SK-N-SH treated with all-trans-retinoic acid at 6 μM for 48 hours (cell line): ENCODE data around the gene PLN.

ENCODE experiments used
- ATAC-seq: fragments of 200-7000 bp; cut with Tn5 transposase; 3 replicates; pipeline ENCODE4 v1.9.1; 2020; ENCODE audit warnings: mild to moderate bottlenecking, moderate library complexity
- ARNTL ChIP-seq: fragments of 450-650 bp; formaldehyde crosslinking; IDR thresholded peaks from 2 replicates; pipeline ENCODE4 v1.5.0; 2020; ENCODE audit warnings: low read depth, mild to moderate bottlenecking, moderate library complexity, borderline replicate concordance
- BACH2 ChIP-seq: fragments of 250-450 bp; sonication (Bioruptor Pico); IDR thresholded peaks from 2 replicates; pipeline ENCODE4 v1.9.0; 2021; ENCODE audit warnings: mild to moderate bottlenecking, borderline replicate concordance
- CSDC2 ChIP-seq: fragments of 250-450 bp; sonication (Bioruptor Pico); IDR thresholded peaks from 2 replicates; pipeline ENCODE4 v1.5.0; 2020; ENCODE audit warnings: mild to moderate bottlenecking, moderate library complexity
- ESRRG ChIP-seq: fragments of 250-450 bp; sonication (Bioruptor Pico); IDR thresholded peaks from 2 replicates; pipeline ENCODE4 v1.6.1; 2021; ENCODE audit warnings: mild to moderate bottlenecking
- GLIS3 ChIP-seq: fragments of 250-450 bp; sonication (Bioruptor Pico); IDR thresholded peaks from 2 replicates; pipeline ENCODE4 v1.5.0; 2020; ENCODE audit warnings: mild to moderate bottlenecking, moderate library complexity
- ISL1 ChIP-seq: fragments of 250-450 bp; sonication (Bioruptor Pico); IDR thresholded peaks from 2 replicates; pipeline ENCODE4 v2.1.2; 2022; ENCODE audit warnings: mild to moderate bottlenecking, moderate library complexity
- OSR1 ChIP-seq: fragments of 250-450 bp; sonication (Bioruptor Pico); IDR thresholded peaks from 2 replicates; pipeline ENCODE4 v1.8.0; 2022; ENCODE audit warnings: moderate library complexity, mild to moderate bottlenecking, inconsistent platforms
- RARB ChIP-seq: fragments of 250-450 bp; sonication (Bioruptor Pico); IDR thresholded peaks from 2 replicates; pipeline ENCODE4 v1.8.0; 2021; ENCODE audit warnings: mild to moderate bottlenecking, moderate library complexity
- SNAI2 ChIP-seq: fragments of 250-450 bp; sonication (Bioruptor Pico); IDR thresholded peaks from 2 replicates; pipeline ENCODE4 v1.5.0; 2020; ENCODE audit warnings: mild to moderate bottlenecking, moderate library complexity
- TCF4 ChIP-seq: fragments of 250-450 bp; sonication (Bioruptor Pico); IDR thresholded peaks from 2 replicates; pipeline ENCODE4 v1.8.0; 2021; ENCODE audit warnings: mild to moderate bottlenecking, moderate library complexity, borderline replicate concordance
- TOX ChIP-seq: fragments of 250-450 bp; sonication (Bioruptor Pico); IDR thresholded peaks from 2 replicates; pipeline ENCODE4 v1.8.0; 2021; ENCODE audit warnings: mild to moderate bottlenecking, moderate library complexity, borderline replicate concordance
- ZC3H10 ChIP-seq: fragments of 250-450 bp; sonication (Bioruptor Pico); IDR thresholded peaks from 2 replicates; pipeline ENCODE4 v1.5.1; 2021; ENCODE audit warnings: mild to moderate bottlenecking, moderate library complexity
- ZFP3 ChIP-seq: fragments of 250-450 bp; sonication (Bioruptor Pico); IDR thresholded peaks from 2 replicates; pipeline ENCODE4 v1.5.0; 2020; ENCODE audit warnings: mild to moderate bottlenecking, moderate library complexity
- ZFP30 ChIP-seq: fragments of 450-650 bp; formaldehyde crosslinking; IDR thresholded peaks from 2 replicates; pipeline ENCODE4 v1.5.0; 2022; ENCODE audit warnings: mild to moderate bottlenecking, moderate library complexity
- ZNF565 ChIP-seq: fragments of 450-650 bp; formaldehyde crosslinking; conservative IDR thresholded peaks from 2 replicates; pipeline ENCODE4 v1.5.0; 2020; ENCODE audit warnings: low read depth, mild to moderate bottlenecking, moderate library complexity
- ZNF70 ChIP-seq: fragments of 450-650 bp; formaldehyde crosslinking; IDR thresholded peaks from 2 replicates; pipeline ENCODE4 v1.5.0; 2020; ENCODE audit warnings: mild to moderate bottlenecking, moderate library complexity
- ZNF8 ChIP-seq: fragments of 450-650 bp; formaldehyde crosslinking; IDR thresholded peaks from 2 replicates; pipeline ENCODE4 v1.5.0; 2020; ENCODE audit warnings: mild to moderate bottlenecking, moderate library complexity
- TF ChIP-seq, protein P1 (sequence below): fragments of 250-450 bp; sonication (Bioruptor Pico); IDR thresholded peaks from 2 replicates; pipeline ENCODE4 v1.8.0; 2020; ENCODE audit warnings: mild to moderate bottlenecking, moderate library complexity, borderline replicate concordance
- TF ChIP-seq, protein P2 (sequence below): fragments of 250-450 bp; sonication (Bioruptor Pico); IDR thresholded peaks from 2 replicates; pipeline ENCODE4 v1.5.1; 2021; ENCODE audit warnings: mild to moderate bottlenecking, moderate library complexity
- TF ChIP-seq, protein P3 (sequence below): fragments of 250-450 bp; sonication (Bioruptor Pico); IDR thresholded peaks from 2 replicates; pipeline ENCODE4 v1.5.1; 2020; ENCODE audit warnings: low read depth, mild to moderate bottlenecking, moderate library complexity
- TF ChIP-seq, protein P4 (sequence below): fragments of 250-450 bp; sonication (Bioruptor Pico); IDR thresholded peaks from 2 replicates; pipeline ENCODE4 v1.5.0; 2020; ENCODE audit warnings: mild to moderate bottlenecking, moderate library complexity

The PLN gene

DNA sequence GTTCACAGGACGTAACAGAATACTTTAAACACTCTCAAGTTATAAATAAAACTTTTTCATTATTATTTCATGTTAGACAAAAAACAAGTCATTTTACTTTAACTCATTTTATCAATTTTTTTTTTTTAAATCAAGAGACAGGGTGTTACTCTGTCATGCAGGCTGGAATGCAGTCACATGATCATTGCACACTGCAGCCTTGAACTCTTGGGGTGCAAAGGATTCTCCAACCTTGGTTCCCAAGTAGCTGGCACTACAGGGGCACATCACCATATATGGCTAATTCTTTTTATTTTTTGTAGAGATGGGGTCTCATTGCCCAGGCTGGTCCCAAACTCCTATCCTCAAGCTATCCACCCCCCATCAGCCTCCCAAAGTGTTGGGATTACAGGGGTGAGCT is 14.2 kb downstream of the PLN start:
- no peak for ATAC-seq
- TF ChIP-seq ZFP3 (CRISPR knock-in tag) (no peak), SNAI2 (CRISPR knock-in tag) (no peak), ISL1 (CRISPR knock-in tag) (no peak), ZC3H10 (CRISPR knock-in tag) (no peak), ZNF8 (CRISPR knock-in tag) (no peak), GLIS3 (no peak), TCF4 (CRISPR knock-in tag) (no peak), BACH2 (no peak), ZFP30 (CRISPR knock-in tag) (no peak), TOX (no peak), ESRRG (no peak)
- TF ChIP-seq, protein P1, sequence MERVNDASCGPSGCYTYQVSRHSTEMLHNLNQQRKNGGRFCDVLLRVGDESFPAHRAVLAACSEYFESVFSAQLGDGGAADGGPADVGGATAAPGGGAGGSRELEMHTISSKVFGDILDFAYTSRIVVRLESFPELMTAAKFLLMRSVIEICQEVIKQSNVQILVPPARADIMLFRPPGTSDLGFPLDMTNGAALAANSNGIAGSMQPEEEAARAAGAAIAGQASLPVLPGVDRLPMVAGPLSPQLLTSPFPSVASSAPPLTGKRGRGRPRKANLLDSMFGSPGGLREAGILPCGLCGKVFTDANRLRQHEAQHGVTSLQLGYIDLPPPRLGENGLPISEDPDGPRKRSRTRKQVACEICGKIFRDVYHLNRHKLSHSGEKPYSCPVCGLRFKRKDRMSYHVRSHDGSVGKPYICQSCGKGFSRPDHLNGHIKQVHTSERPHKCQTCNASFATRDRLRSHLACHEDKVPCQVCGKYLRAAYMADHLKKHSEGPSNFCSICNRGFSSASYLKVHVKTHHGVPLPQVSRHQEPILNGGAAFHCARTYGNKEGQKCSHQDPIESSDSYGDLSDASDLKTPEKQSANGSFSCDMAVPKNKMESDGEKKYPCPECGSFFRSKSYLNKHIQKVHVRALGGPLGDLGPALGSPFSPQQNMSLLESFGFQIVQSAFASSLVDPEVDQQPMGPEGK (CRISPR knock-in tag): no peak
- TF ChIP-seq, all 23 proteins: peak for 0

DNA sequence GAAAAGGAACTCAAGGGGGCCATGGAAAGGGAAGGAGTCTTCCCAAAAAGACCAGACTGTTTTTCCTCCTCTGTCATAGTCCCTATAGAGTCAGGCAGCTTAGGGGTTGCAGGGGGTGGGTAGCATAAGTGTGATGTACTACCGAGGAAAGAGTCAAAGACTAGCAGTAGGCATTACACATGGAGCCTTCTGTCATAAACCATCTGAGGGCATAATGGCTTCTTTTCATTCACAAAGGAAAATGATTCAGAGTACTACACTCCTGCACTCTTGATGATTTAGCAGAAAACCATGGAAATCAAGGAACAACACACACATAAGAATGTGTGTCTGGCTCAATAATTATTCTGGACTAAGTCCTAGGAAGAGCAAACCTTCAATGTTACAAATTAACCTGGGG is 14.9 kb downstream of the PLN start:
- peak; percentile 42; the same call in 2 of the 3 replicates for ATAC-seq
- TF ChIP-seq ISL1 (CRISPR knock-in tag) (peak; percentile 27; the same call in 1 of the 2 replicates), ZNF565 (no peak)

DNA sequence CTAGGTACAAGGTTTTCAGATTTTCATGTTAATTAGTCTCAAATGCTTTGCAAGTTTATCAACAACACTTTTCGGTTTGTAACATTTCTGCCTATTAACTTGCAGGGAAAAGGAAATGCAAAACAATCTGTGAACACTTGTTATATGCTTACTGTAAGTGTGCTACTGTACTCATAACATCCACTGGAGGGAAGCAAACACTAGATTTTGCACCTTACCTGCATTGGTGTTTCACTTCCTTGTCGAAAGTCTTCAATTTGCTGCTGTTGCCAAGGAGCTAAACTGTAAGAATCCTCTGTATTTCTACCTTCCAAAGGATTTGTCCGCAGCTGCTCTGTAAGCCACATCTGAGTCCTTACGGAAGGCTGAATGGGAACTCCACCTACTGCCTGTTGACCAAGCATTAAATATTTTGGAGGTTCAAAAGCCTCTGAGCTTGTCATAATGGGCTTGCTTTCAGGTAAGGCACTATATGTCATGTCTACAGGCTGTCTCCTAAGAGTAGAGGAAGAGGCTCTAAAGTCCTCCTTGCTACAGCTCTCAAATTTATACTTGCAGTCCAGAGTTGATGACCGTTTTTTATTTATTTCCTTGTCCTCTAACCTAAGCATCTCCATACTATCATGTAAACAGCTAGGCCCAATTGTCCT is 17.3 kb downstream of the PLN start:
- ATAC-seq: peak; percentile 79
- TF ChIP-seq BACH2: no peak
- no peak for TF ChIP-seq ARNTL
- TF ChIP-seq GLIS3: no peak
- TF ChIP-seq OSR1 (CRISPR knock-in tag): no peak
- TF ChIP-seq, all 23 proteins: peak for 0

DNA sequence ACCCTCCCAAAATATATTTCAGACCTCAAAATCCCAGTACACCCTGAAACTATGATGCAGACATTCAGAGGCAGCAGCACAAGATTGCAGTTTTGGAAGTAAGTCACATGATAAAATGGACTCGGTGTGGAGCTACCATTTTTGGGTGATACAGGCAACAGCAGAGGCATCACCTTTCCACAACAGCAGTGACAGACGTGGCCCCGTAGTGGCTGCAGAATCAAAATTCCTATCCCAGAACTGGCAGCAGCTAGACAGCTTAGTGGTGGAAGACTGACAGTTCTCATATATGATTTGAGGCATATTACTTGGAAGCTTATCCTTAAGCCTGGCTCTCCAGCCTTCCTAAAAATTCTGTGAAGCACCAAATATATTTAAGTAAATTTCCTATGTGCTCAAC is 19.9 kb downstream of the PLN start:
- no peak for TF ChIP-seq RARB
- ATAC-seq: no peak

DNA sequence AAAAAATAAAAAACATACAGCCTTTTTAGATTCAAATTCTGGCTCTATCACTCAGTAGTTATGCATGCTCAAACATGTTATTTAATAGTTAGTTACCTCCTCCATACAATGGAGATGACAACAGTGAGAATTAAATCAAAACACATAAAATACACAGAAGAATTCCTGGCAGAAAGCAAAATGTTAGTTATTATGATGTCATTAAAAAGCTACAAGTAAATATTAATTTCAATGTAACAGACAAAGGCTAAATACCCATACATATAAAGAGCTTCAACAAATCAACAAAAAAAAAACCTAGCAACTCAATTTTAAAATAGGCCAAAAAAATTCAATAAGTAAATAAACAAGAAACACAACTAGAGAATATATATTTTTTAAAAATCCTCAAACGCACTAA is 21.4 kb downstream of the PLN start:
- TF ChIP-seq TCF4 (CRISPR knock-in tag) (no peak), GLIS3 (no peak), CSDC2 (CRISPR knock-in tag) (no peak), ZNF8 (CRISPR knock-in tag) (no peak), ARNTL (no peak), ZFP3 (CRISPR knock-in tag) (no peak), ISL1 (CRISPR knock-in tag) (no peak), ZNF70 (CRISPR knock-in tag) (no peak)
- TF ChIP-seq, protein P2, sequence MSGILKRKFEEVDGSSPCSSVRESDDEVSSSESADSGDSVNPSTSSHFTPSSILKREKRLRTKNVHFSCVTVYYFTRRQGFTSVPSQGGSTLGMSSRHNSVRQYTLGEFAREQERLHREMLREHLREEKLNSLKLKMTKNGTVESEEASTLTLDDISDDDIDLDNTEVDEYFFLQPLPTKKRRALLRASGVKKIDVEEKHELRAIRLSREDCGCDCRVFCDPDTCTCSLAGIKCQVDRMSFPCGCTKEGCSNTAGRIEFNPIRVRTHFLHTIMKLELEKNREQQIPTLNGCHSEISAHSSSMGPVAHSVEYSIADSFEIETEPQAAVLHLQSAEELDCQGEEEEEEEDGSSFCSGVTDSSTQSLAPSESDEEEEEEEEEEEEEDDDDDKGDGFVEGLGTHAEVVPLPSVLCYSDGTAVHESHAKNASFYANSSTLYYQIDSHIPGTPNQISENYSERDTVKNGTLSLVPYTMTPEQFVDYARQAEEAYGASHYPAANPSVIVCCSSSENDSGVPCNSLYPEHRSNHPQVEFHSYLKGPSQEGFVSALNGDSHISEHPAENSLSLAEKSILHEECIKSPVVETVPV: no peak
- TF ChIP-seq, protein P3, sequence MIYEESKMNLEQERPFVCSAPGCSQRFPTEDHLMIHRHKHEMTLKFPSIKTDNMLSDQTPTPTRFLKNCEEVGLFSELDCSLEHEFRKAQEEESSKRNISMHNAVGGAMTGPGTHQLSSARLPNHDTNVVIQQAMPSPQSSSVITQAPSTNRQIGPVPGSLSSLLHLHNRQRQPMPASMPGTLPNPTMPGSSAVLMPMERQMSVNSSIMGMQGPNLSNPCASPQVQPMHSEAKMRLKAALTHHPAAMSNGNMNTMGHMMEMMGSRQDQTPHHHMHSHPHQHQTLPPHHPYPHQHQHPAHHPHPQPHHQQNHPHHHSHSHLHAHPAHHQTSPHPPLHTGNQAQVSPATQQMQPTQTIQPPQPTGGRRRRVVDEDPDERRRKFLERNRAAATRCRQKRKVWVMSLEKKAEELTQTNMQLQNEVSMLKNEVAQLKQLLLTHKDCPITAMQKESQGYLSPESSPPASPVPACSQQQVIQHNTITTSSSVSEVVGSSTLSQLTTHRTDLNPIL (CRISPR knock-in tag): no peak
- ATAC-seq: no peak

DNA sequence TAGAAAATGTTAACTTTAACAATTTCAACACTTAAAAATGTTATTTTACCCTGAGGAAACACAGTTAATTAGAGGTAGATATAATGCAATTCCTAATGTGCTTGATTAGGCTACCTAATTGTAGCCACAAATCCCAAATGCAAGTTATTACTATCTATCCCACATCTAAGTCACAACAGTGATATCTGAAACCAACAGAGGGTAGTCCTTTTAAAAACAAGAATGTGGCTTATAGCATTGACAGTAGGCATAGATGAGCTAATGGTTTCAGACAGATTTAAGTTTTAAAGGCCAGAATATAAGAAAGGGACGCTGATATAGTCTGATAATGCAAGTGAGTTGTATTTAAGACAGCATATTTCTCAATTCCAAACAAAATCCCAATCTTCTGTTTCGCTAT is 23.0 kb downstream of the PLN start:
- no peak for ATAC-seq
- TF ChIP-seq ZFP3 (CRISPR knock-in tag) (no peak), BACH2 (no peak), ZNF8 (CRISPR knock-in tag) (no peak), ZFP30 (CRISPR knock-in tag) (no peak), ZNF565 (no peak), GLIS3 (no peak)
- TF ChIP-seq, protein P4, sequence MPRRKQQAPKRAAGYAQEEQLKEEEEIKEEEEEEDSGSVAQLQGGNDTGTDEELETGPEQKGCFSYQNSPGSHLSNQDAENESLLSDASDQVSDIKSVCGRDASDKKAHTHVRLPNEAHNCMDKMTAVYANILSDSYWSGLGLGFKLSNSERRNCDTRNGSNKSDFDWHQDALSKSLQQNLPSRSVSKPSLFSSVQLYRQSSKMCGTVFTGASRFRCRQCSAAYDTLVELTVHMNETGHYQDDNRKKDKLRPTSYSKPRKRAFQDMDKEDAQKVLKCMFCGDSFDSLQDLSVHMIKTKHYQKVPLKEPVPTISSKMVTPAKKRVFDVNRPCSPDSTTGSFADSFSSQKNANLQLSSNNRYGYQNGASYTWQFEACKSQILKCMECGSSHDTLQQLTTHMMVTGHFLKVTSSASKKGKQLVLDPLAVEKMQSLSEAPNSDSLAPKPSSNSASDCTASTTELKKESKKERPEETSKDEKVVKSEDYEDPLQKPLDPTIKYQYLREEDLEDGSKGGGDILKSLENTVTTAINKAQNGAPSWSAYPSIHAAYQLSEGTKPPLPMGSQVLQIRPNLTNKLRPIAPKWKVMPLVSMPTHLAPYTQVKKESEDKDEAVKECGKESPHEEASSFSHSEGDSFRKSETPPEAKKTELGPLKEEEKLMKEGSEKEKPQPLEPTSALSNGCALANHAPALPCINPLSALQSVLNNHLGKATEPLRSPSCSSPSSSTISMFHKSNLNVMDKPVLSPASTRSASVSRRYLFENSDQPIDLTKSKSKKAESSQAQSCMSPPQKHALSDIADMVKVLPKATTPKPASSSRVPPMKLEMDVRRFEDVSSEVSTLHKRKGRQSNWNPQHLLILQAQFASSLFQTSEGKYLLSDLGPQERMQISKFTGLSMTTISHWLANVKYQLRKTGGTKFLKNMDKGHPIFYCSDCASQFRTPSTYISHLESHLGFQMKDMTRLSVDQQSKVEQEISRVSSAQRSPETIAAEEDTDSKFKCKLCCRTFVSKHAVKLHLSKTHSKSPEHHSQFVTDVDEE (CRISPR knock-in tag): no peak
- TF ChIP-seq, protein P3 (CRISPR knock-in tag): no peak
- TF ChIP-seq, protein P2: no peak
